ENCODE results near the gene SKAP2. TPM values are rescaled to one million over a fixed set of nuclear protein-coding genes. Genes with fewer than 3 reads are reported as not detected.

The SKAP2 gene
- polyA plus RNA-seq, 1 donor (not counting 4 experiments of a cell fraction or from before 2014, with no cell fraction given): 15.0 TPM

DNA sequence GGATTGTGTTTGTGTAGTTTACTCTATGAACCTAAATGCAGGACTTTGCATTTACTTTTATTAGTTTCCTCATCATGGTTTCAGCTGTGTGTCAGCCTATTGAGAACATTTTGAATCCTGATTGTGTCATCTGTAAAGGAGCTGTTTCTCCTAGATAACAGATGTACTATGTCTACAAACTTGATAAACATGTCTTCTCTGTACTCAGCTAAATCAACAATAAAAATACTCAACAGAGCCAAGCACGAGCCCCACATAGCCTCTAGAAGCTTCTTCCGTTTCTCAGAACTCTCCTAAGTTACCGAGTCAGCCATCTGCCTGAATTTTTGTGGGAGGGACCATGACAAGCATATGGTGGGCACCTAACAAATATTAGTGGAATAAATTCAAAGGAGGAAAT is 234.7 kb downstream of the SKAP2 start:
- Histone ChIP-seq H3K9me3 (ENCODE audit: control insufficient read depth, low read depth, low read length) (no peaks in the 10 kb centered on the region), H3K4me2 (ENCODE audit: control insufficient read depth, extremely low read depth, insufficient read depth, low read depth, low read length) (no peak overlapping the region), H2AFZ (ENCODE audit: control insufficient read depth, low read length) (no peak overlapping the region), H3K36me3 (ENCODE audit: control insufficient read depth in 2 of 2, extremely low read depth in 1 of 2, insufficient read depth in 2 of 2, low read length in 2 of 2) (no peaks in the 10 kb centered on the region), H3K4me1 (ENCODE audit: control insufficient read depth, extremely low read depth, insufficient read depth, low read length) (peaks cover 7% of the 10 kb centered on the region), H3K27ac (ENCODE audit: control insufficient read depth, insufficient read depth, low read length) (no peak overlapping the region), H3K4me3 (ENCODE audit: control insufficient read depth in 2 of 3, extremely low read depth in 1 of 3, insufficient read depth in 2 of 3, low read depth in 1 of 3, low read length in 3 of 3) (no peak overlapping the region), H3K27me3 (ENCODE audit: control insufficient read depth, extremely low read depth, insufficient read depth, low read length) (no peaks in the 10 kb centered on the region), H3K79me2 (ENCODE audit: control insufficient read depth, insufficient read depth, low read length) (no peaks in the 10 kb centered on the region), H4K20me1 (ENCODE audit: control insufficient read depth, extremely low read depth, insufficient read depth, low read length) (no peaks in the 10 kb centered on the region), H3K9ac (ENCODE audit: control insufficient read depth, extremely low read depth, insufficient read depth, low read length) (no peak overlapping the region), H3K9me1 (ENCODE audit: control insufficient read depth, extremely low read depth, insufficient read depth, low read length) (no peaks in the 10 kb centered on the region)
- DNase-seq (ENCODE audit: low read depth, low spot score) (no peak), FAIRE-seq (no peak)
- TF ChIP-seq, protein P1, sequence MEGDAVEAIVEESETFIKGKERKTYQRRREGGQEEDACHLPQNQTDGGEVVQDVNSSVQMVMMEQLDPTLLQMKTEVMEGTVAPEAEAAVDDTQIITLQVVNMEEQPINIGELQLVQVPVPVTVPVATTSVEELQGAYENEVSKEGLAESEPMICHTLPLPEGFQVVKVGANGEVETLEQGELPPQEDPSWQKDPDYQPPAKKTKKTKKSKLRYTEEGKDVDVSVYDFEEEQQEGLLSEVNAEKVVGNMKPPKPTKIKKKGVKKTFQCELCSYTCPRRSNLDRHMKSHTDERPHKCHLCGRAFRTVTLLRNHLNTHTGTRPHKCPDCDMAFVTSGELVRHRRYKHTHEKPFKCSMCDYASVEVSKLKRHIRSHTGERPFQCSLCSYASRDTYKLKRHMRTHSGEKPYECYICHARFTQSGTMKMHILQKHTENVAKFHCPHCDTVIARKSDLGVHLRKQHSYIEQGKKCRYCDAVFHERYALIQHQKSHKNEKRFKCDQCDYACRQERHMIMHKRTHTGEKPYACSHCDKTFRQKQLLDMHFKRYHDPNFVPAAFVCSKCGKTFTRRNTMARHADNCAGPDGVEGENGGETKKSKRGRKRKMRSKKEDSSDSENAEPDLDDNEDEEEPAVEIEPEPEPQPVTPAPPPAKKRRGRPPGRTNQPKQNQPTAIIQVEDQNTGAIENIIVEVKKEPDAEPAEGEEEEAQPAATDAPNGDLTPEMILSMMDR (optimal IDR thresholded peaks at IDR 0.05 in 1 of 3, IDR thresholded peaks at IDR 0.05 in 1 of 3, conservative IDR thresholded peaks at IDR 0.05 in 1 of 3; ENCODE audit: extremely low read depth in 1 of 3, insufficient read depth in 2 of 3, low read length in 3 of 3): no peak
- TF ChIP-seq EZH2 (IDR thresholded peaks at IDR 0.05; ENCODE audit: low read length): no peak
- dilution Hi-C loops (cut with MboI; ENCODE audit: extremely low pct_ligation_motif_present, low sequenced_read_pairs): no loop called here

DNA sequence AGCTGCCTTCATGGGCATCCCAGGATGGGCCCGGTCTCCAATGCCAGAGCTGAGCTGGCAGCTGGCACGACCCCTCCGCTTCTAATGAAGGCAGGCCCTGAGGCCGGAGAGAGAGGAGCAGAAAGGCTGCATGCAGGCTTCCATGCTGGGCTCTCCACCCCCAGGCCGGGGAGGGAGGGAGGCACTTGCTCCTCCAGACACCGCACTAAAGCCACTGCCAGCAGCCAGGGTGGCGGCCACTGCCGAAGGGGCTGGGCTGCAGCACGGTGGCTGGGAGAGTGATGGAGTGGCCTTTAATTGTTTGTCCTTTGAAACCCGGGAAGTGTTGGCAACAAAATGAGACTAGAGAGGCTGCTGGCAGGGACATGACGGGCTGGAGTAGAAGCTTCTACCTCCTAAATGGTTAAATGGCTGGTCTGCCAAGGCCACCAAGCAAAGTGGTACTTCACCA is 236.5 kb downstream of the SKAP2 start:
- no peaks in the 10 kb centered on the region for H3K79me2 ChIP-seq (ENCODE audit: control insufficient read depth, insufficient read depth, low read length)
- H3K4me2 ChIP-seq (ENCODE audit: control insufficient read depth, extremely low read depth, insufficient read depth, low read depth, low read length): no peak overlapping the region
- no peak overlapping the region for H3K4me3 ChIP-seq (ENCODE audit: control insufficient read depth in 2 of 3, extremely low read depth in 1 of 3, insufficient read depth in 2 of 3, low read depth in 1 of 3, low read length in 3 of 3)
- TF ChIP-seq, protein P1 (optimal IDR thresholded peaks at IDR 0.05 in 1 of 3, IDR thresholded peaks at IDR 0.05 in 1 of 3, conservative IDR thresholded peaks at IDR 0.05 in 1 of 3; ENCODE audit: extremely low read depth in 1 of 3, insufficient read depth in 2 of 3, low read length in 3 of 3): no peak
- no peak for TF ChIP-seq EZH2 (IDR thresholded peaks at IDR 0.05; ENCODE audit: low read length)
- H3K27ac ChIP-seq (ENCODE audit: control insufficient read depth, insufficient read depth, low read length): no peak overlapping the region
- no peaks in the 10 kb centered on the region for H3K36me3 ChIP-seq (ENCODE audit: control insufficient read depth in 2 of 2, extremely low read depth in 1 of 2, insufficient read depth in 2 of 2, low read length in 2 of 2)
- H3K9ac ChIP-seq (ENCODE audit: control insufficient read depth, extremely low read depth, insufficient read depth, low read length): no peak overlapping the region
- dilution Hi-C loops (cut with MboI; ENCODE audit: extremely low pct_ligation_motif_present, low sequenced_read_pairs): no loop called here
- no peak overlapping the region for H2AFZ ChIP-seq (ENCODE audit: control insufficient read depth, low read length)
- FAIRE-seq (no peak), DNase-seq (ENCODE audit: low read depth, low spot score) (no peak)
- H4K20me1 ChIP-seq (ENCODE audit: control insufficient read depth, extremely low read depth, insufficient read depth, low read length): no peaks in the 10 kb centered on the region
- no peaks in the 10 kb centered on the region for H3K9me1 ChIP-seq (ENCODE audit: control insufficient read depth, extremely low read depth, insufficient read depth, low read length)
- H3K27me3 ChIP-seq (ENCODE audit: control insufficient read depth, extremely low read depth, insufficient read depth, low read length): no peaks in the 10 kb centered on the region
- H3K4me1 ChIP-seq (ENCODE audit: control insufficient read depth, extremely low read depth, insufficient read depth, low read length): no peaks in the 10 kb centered on the region
- no peaks in the 10 kb centered on the region for H3K9me3 ChIP-seq (ENCODE audit: control insufficient read depth, low read depth, low read length)

Data from keratinocyte (primary cell).